Left forelimb (tissue), 1 donor: ENCODE measurements around the gene TM9SF3.

Experiments used
- DNase-seq: peaks from one replicate; pipeline ENCODE4 v3.0.0-alpha.2; 2018; ENCODE audit warnings: low spot score

TM9SF3 gene

GRCh38 chr10:96511044-96511945, 75.5 kb downstream of the TM9SF3 start:
- no peak for DNase-seq

DNA sequence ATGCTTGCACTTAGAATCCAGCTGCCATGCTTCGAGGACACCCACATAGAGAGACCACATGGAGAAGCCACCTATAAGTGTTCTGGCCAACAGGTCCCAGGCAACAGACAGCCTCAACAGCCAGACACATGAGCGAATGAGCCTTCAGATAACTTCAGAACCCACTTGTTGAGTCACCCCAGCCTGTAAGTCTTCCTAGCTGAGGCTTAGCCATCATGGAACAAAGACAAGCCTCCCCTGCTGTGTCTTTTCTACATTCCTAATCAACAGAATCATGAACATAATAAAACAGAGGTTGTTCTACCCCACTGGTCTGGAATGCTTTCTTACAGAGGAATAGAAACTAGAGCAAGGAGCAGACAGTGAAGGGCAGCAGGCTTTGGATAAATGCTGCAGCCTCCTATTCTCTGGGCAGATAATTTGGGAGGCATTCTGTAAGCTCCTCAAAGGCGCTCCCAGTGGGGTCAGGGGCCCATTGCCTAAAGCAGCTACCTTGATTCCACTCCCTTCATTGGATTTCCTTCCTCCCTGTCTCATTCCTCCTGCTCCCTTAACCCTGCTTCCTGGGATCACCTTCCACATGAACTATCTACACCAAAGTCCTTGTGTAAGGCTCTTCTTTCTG, 77.7 kb downstream of the TM9SF3 start:
- DNase-seq, result no peak

- no peak for DNase-seq
Measured at GRCh38 chr10:96507044-96507443, 79.8 kb downstream of the TM9SF3 start.

GRCh38 chr10:96505150-96506136, 81.4 kb downstream of the TM9SF3 start:
- no peak for DNase-seq

DNA sequence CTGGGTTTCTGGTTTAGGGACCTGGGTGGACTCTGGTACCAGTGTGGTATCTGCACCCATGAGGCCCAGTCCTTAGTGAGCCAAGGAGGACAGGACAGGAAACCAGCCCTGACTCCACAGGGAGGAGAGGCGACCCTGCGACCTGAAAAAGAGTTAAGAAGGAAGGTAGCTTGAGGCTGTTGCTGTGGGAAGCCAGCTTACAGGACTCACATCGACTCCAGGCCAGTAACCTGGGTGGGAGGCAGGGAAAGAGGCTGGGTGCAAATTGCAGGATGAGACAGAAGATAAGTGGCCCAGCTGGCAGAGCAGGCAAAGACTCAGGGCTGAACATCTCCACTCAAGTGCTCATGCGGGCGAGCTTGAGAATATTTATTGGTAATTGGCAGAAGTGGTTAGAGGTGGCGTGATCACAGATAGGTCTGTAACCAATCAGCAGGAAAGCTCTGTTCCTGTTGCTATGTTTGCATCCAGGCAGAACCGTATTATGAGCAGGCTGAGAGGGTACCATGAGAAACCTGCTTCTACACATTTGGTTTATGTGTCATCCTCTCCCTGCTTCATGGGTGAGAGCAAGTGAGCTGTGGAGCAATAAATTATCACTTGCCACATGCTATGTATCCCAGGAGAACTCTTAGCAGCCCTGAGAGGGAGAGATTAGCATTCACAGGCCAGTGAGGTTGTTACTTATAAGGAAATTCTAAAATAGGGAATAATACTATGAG, 84.1 kb downstream of the TM9SF3 start:
- no peak for DNase-seq

GRCh38 chr10:96501985-96502384, 84.8 kb downstream of the TM9SF3 start:
- no peak for DNase-seq

GRCh38 chr10:96500519-96500918, 86.3 kb downstream of the TM9SF3 start:
- DNase-seq, result no peak

DNA sequence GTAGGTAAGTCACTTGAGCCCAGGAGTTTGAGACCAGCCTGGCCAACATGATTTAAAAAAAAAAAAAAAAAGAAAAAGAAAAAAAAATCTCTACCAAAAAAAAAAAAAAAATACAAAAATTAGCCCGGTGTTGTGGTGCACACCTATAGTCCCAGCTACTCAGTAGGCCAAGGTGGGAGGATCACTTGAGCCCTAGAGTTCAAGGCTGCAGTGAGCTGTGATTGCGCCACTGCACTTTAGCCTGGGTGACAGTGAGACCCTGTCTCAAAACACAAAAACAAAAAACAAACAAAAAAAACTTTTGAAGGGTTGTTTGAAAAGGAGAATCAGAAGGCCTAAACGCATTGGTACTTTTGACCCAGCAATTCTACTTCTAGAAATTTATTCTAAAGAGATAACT, 86.8 kb downstream of the TM9SF3 start:
- DNase-seq, result no peak

DNA sequence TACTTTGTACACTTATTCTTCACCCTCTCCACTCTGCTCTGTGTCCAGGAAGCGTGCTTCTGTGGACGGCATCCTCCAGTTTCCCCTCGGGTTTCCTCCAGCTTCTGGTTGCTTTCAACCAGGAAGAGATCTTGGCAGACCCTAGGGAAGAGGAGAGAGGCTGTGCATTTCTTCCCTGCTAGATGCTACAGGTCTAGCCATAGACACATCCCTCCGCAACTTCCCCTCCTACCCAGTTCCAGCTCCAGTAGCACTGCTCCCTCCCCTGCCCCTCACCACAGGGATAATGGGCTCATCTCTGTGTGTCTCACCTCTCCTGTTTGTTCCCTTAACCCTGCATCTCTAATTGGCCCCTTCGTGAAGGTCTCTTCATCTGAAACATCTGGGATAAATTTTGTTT, 89.4 kb downstream of the TM9SF3 start:
- no peak for DNase-seq

- no peak for DNase-seq
Measured at GRCh38 chr10:96496281-96496925, 90.4 kb downstream of the TM9SF3 start.

DNA sequence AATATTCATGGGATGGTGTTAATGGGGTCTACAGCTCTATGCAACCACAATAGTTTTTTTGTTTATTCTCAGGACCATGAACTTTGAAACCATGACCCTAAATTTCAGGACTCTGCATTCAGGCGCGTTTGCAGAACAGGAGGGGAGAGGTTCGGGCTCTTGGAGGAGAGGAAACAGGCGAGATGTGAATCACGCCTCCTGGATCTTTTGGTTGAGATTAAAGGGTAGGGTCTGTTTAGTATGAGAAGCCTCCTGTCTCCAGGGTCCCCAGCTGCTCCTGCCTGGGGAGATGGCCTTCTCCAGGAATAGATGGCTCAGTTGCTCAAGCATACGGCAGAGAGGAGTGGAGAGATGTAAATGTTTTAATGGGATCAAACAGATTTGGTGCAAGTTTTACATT, 91.3 kb downstream of the TM9SF3 start:
- no peak for DNase-seq

- DNase-seq, result no peak
Measured at GRCh38 chr10:96494694-96495093, 92.1 kb downstream of the TM9SF3 start.

- no peak for DNase-seq
Measured at GRCh38 chr10:96493871-96494525, 92.8 kb downstream of the TM9SF3 start.

- no peak for DNase-seq
Measured at GRCh38 chr10:96493254-96493653, 93.6 kb downstream of the TM9SF3 start.

DNA sequence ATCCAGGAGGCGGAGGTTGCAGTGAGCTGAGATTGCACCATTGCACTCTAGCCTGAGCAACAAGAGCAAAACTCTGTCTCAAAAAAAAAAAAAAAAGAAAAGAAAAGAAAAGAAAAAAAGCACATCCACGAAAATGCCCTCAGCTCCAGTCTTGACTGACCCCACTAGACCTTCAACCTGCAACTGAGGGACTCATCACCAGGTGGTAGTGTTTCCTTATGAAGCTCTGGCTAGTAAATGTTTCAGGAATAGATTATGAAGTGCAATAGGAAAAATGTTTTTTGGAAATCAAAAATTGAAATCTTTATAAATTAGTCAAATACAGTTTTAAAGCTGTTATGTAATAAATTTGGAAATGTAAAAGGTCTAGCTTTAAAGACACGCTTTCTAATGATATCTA, 95.5 kb downstream of the TM9SF3 start:
- DNase-seq, result no peak

- DNase-seq, result no peak
Measured at GRCh38 chr10:96488161-96488935, 98.5 kb downstream of the TM9SF3 start.

GRCh38 chr10:96482815-96483588, 103.8 kb downstream of the TM9SF3 start:
- DNase-seq, result no peak

- DNase-seq, result no peak
Measured at GRCh38 chr10:96478355-96478754, 108.5 kb downstream of the TM9SF3 start.

- no peak for DNase-seq
Measured at GRCh38 chr10:96473866-96474265, 112.9 kb downstream of the TM9SF3 start.
